ENCODE measurements around the gene RAB21.
"Not testable (repeated sequence)": the region's sequence is repeated elsewhere in the genome, so short reads cannot be mapped to it uniquely, and the experiment has no call there.

The RAB21 gene

DNA sequence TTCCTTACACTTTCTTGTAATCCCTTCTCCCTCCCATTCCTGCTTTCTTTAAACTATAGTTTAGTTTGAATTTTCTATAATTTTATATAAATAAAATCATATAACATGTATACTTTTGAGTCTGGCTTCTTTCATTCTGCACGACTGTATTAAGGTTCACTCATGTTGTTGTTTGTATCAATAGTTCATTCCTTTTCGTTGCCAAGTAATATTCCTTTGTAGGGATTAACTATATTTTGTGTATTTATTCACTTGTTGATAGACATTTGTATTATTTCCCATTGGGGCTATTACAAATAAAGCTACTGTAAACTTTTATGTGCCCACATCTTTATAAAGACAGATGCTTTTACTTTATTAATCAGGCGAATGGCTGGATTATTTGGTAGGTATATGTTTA is 45.5 kb downstream of the RAB21 start:
- TF ChIP-seq, protein P1, sequence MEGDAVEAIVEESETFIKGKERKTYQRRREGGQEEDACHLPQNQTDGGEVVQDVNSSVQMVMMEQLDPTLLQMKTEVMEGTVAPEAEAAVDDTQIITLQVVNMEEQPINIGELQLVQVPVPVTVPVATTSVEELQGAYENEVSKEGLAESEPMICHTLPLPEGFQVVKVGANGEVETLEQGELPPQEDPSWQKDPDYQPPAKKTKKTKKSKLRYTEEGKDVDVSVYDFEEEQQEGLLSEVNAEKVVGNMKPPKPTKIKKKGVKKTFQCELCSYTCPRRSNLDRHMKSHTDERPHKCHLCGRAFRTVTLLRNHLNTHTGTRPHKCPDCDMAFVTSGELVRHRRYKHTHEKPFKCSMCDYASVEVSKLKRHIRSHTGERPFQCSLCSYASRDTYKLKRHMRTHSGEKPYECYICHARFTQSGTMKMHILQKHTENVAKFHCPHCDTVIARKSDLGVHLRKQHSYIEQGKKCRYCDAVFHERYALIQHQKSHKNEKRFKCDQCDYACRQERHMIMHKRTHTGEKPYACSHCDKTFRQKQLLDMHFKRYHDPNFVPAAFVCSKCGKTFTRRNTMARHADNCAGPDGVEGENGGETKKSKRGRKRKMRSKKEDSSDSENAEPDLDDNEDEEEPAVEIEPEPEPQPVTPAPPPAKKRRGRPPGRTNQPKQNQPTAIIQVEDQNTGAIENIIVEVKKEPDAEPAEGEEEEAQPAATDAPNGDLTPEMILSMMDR (IDR thresholded peaks at IDR 0.05; ENCODE audit: borderline replicate concordance, extremely low read depth, low read length, poor library complexity, severe bottlenecking), result no peak
- TF ChIP-seq EZH2 (IDR thresholded peaks at IDR 0.05; ENCODE audit: borderline replicate concordance, low read depth, low read length, severe bottlenecking), result no peak
- Histone ChIP-seq H3K4me1 (ENCODE audit: insufficient read depth, low read length) (no peaks in the 10 kb centered on the region), H3K4me3 (ENCODE audit: low read depth in 1 of 2, low read length in 2 of 2) (no peak overlapping the region), H3K36me3 (ENCODE audit: insufficient read depth, low read length) (no peaks in the 10 kb centered on the region), H3K4me2 (ENCODE audit: insufficient read depth, low read length) (no peak overlapping the region), H3K79me2 (ENCODE audit: insufficient read depth, low read length) (no peaks in the 10 kb centered on the region), H3K9ac (ENCODE audit: low read depth, low read length) (no peak overlapping the region), H3K27me3 (ENCODE audit: insufficient read depth, low read length, poor library complexity) (no peaks in the 10 kb centered on the region), H2AFZ (ENCODE audit: low read depth, low read length) (no peak overlapping the region), H3K9me3 (ENCODE audit: insufficient read depth, low read length, severe bottlenecking) (no peaks in the 10 kb centered on the region), H4K20me1 (ENCODE audit: insufficient read depth, low read length) (no peaks in the 10 kb centered on the region), H3K27ac (ENCODE audit: low read length) (no peak overlapping the region)
- no peak for DNase-seq
- ATAC-seq (ENCODE audit: insufficient read depth, low read depth), result no peak

DNA sequence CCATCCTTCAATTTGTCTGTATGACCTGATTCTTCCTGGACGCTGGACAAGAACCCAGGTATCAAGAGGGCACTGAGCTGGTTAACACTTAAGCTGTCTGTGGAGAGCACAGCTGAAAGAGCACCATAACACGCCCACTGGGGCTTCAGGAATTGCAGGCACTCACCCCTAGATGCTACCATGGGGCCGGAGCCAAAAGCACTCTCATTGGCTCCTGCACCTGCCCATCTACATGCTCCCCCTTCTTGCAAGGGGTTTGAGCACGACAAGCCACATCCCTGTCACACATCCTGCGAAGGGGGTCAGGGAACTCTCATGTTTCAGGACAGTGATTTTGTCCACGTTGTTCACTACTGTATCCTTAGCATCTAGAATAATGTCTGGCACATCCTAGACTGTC is 49.8 kb downstream of the RAB21 start:
- Histone ChIP-seq H3K4me2 (ENCODE audit: insufficient read depth, low read length) (no peak overlapping the region), H3K4me3 (ENCODE audit: low read depth in 1 of 2, low read length in 2 of 2) (no peak overlapping the region), H3K4me1 (ENCODE audit: insufficient read depth, low read length) (no peaks in the 10 kb centered on the region), H3K9me3 (ENCODE audit: insufficient read depth, low read length, severe bottlenecking) (no peaks in the 10 kb centered on the region), H3K79me2 (ENCODE audit: insufficient read depth, low read length) (no peaks in the 10 kb centered on the region), H3K27me3 (ENCODE audit: insufficient read depth, low read length, poor library complexity) (peaks cover 2% of the 10 kb centered on the region), H2AFZ (ENCODE audit: low read depth, low read length) (no peak overlapping the region), H3K27ac (ENCODE audit: low read length) (no peak overlapping the region), H4K20me1 (ENCODE audit: insufficient read depth, low read length) (no peaks in the 10 kb centered on the region), H3K9ac (ENCODE audit: low read depth, low read length) (no peak overlapping the region), H3K36me3 (ENCODE audit: insufficient read depth, low read length) (no peaks in the 10 kb centered on the region)
- TF ChIP-seq EZH2 (IDR thresholded peaks at IDR 0.05; ENCODE audit: borderline replicate concordance, low read depth, low read length, severe bottlenecking), result no peak
- TF ChIP-seq, protein P1 (IDR thresholded peaks at IDR 0.05; ENCODE audit: borderline replicate concordance, extremely low read depth, low read length, poor library complexity, severe bottlenecking), result no peak
- ATAC-seq (ENCODE audit: insufficient read depth, low read depth), result no peak
- no peak for DNase-seq

DNA sequence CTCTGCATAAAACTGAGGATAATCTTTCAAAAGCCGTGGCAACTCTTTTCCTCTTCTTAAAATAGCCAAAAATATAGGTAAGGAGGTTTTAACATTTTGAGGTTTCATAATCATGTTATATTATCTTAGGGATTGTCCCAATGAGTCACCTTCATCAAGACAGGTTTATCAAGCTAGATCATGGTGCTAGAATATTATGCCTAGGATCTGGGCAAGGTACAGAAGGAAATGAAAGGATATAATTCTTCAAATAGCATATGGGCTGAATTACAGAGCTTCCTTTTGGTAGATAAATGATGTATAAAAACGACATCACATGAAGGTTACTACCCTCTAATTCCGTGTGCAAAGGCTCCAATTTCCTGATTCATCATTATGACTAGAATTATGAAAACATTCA is 56.3 kb downstream of the RAB21 start:
- H2AFZ ChIP-seq (ENCODE audit: low read depth, low read length), result no peak overlapping the region
- no peak overlapping the region for H3K27ac ChIP-seq (ENCODE audit: low read length)
- no peaks in the 10 kb centered on the region for H3K4me1 ChIP-seq (ENCODE audit: insufficient read depth, low read length)
- no peaks in the 10 kb centered on the region for H3K79me2 ChIP-seq (ENCODE audit: insufficient read depth, low read length)
- peaks cover 9% of the 10 kb centered on the region for H3K27me3 ChIP-seq (ENCODE audit: insufficient read depth, low read length, poor library complexity)
- no peaks in the 10 kb centered on the region for H3K9me3 ChIP-seq (ENCODE audit: insufficient read depth, low read length, severe bottlenecking)
- no peaks in the 10 kb centered on the region for H3K36me3 ChIP-seq (ENCODE audit: insufficient read depth, low read length)
- no peaks in the 10 kb centered on the region for H4K20me1 ChIP-seq (ENCODE audit: insufficient read depth, low read length)
- DNase-seq, result no peak
- no peak for ATAC-seq (ENCODE audit: insufficient read depth, low read depth)
- H3K4me2 ChIP-seq (ENCODE audit: insufficient read depth, low read length), result no peak overlapping the region
- no peak overlapping the region for H3K4me3 ChIP-seq (ENCODE audit: low read depth in 1 of 2, low read length in 2 of 2)
- no peak overlapping the region for H3K9ac ChIP-seq (ENCODE audit: low read depth, low read length)
- no peak for TF ChIP-seq EZH2 (IDR thresholded peaks at IDR 0.05; ENCODE audit: borderline replicate concordance, low read depth, low read length, severe bottlenecking)
- TF ChIP-seq, protein P1 (IDR thresholded peaks at IDR 0.05; ENCODE audit: borderline replicate concordance, extremely low read depth, low read length, poor library complexity, severe bottlenecking), result no peak

DNA sequence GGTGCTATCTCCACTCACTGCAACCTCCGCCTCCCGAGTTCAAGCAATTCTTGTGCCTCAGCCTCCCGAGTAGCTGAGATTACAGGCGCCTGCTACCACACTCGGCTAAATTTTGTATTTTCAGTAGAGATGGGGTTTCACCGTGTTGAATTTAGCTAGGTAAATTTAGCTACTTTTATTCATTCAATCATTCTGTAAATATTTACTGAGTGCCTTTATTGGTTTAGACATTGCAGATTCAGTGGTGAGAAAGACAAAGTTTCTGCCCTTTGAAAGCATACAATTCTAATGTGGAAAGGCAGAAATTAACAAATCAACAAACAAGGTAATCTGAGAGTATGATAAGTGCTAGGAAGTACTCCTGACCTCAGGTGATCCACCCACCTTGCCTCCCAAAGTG is 60.6 kb downstream of the RAB21 start:
- H3K79me2 ChIP-seq (ENCODE audit: insufficient read depth, low read length); ATAC-seq (ENCODE audit: insufficient read depth, low read depth); DNase-seq; H3K4me1 ChIP-seq (ENCODE audit: insufficient read depth, low read length); H3K4me3 ChIP-seq (ENCODE audit: low read depth in 1 of 2, low read length in 2 of 2); H3K27me3 ChIP-seq (ENCODE audit: insufficient read depth, low read length, poor library complexity); H3K27ac ChIP-seq (ENCODE audit: low read length); H3K9ac ChIP-seq (ENCODE audit: low read depth, low read length); H2AFZ ChIP-seq (ENCODE audit: low read depth, low read length); H4K20me1 ChIP-seq (ENCODE audit: insufficient read depth, low read length); H3K4me2 ChIP-seq (ENCODE audit: insufficient read depth, low read length); H3K9me3 ChIP-seq (ENCODE audit: insufficient read depth, low read length, severe bottlenecking); H3K36me3 ChIP-seq (ENCODE audit: insufficient read depth, low read length): not testable (repeated sequence)

DNA sequence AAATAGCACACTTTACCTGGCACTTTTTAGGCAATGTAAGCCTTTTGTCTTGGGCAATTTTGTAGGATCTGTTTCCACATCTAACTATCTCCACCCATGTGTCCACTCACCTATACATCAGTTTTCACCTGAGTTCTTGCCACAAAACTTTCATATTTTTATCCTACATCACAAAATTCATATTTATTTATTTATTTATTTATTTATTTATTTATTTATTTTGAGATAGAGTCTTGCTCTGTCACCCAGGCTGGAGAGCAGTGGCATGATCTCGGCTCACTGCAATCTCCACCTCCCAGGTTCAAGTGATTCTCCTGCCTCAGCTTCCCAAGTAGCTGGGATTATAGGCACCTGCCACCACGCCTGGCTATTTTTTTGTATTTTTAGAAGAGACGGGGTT is 67.4 kb downstream of the RAB21 start:
- ATAC-seq (ENCODE audit: insufficient read depth, low read depth), result not testable (repeated sequence)

More for the DNA sequence above, 67.4 kb downstream of the RAB21 start:
- H2AFZ ChIP-seq (ENCODE audit: low read depth, low read length); H4K20me1 ChIP-seq (ENCODE audit: insufficient read depth, low read length); DNase-seq; H3K9ac ChIP-seq (ENCODE audit: low read depth, low read length); H3K4me1 ChIP-seq (ENCODE audit: insufficient read depth, low read length); H3K27ac ChIP-seq (ENCODE audit: low read length); H3K4me2 ChIP-seq (ENCODE audit: insufficient read depth, low read length); H3K27me3 ChIP-seq (ENCODE audit: insufficient read depth, low read length, poor library complexity); H3K4me3 ChIP-seq (ENCODE audit: low read depth in 1 of 2, low read length in 2 of 2); H3K79me2 ChIP-seq (ENCODE audit: insufficient read depth, low read length); H3K9me3 ChIP-seq (ENCODE audit: insufficient read depth, low read length, severe bottlenecking); H3K36me3 ChIP-seq (ENCODE audit: insufficient read depth, low read length): not testable (repeated sequence)
